Lower leg skin (tissue), 4 donors: ENCODE results near the gene SPACA7. TPM values are rescaled to one million over a fixed set of nuclear protein-coding genes. Genes with fewer than 3 reads are reported as not detected.

ENCODE experiments used
- DNase-seq, 2 donors: peaks; one replicate each; pipeline ENCODE4 v3.0.0-alpha.2; 2019; ENCODE audit warnings: low spot score in 2 of 2
- H3K4me3 ChIP-seq: fragments of 200-600 bp; sonication (generic); 2 replicates; pipeline ENCODE4 v1.5.1; 2017; ENCODE audit warnings: mild to moderate bottlenecking, low read depth; ENCODE audit not compliant: poor library complexity, severe bottlenecking
- POLR2A ChIP-seq, 2 donors: fragments of 450-650 bp; IDR thresholded peaks; one replicate each; pipeline ENCODE4 v1.6.1; 2016 to 2017; ENCODE audit warnings: antibody characterized with exemption in 2 of 2, mild to moderate bottlenecking in 1 of 2, moderate library complexity in 1 of 2
- WGBS, 2 donors: methylation state at CpG; one replicate each; pipeline ENCODE4 v1.1.5; 2018; 5-methylcytosine and 5-hydroxymethylcytosine counted together
- intact Hi-C: fragments of 100-400 bp; cut with DNase I; formaldehyde crosslinking; loops from one replicate; pipeline ENCODE4 v1.15.0; 2023; ENCODE audit warnings: low total_unique reads
- total RNA-seq, 4 donors: library from RNA; depleted of rRNA; stranded (reverse); fragments of >200 nt; gene quantifications; one replicate each; pipeline ENCODE4 v1.1.0, GENCODE V29; 2016
- TF ChIP-seq, protein P1 (sequence below), 3 donors: fragments of 450-650 bp; IDR thresholded peaks; one replicate each; pipeline ENCODE4 v1.5.1; 2016; ENCODE audit warnings: antibody characterized with exemption in 3 of 3, mild to moderate bottlenecking in 3 of 3, moderate library complexity in 2 of 3

The SPACA7 gene
- total RNA-seq, 4 donors from 2014 or later = not detected

GRCh38 chr13:112438515-112438914 lies 62.4 kb downstream of the SPACA7 start:
- 89 to 91% methylated on average over 2 of the region's 2 CpGs for WGBS, 2 donors
- no peak for TF ChIP-seq POLR2A (IDR thresholded peaks at IDR 0.05)
- TF ChIP-seq, protein P1, sequence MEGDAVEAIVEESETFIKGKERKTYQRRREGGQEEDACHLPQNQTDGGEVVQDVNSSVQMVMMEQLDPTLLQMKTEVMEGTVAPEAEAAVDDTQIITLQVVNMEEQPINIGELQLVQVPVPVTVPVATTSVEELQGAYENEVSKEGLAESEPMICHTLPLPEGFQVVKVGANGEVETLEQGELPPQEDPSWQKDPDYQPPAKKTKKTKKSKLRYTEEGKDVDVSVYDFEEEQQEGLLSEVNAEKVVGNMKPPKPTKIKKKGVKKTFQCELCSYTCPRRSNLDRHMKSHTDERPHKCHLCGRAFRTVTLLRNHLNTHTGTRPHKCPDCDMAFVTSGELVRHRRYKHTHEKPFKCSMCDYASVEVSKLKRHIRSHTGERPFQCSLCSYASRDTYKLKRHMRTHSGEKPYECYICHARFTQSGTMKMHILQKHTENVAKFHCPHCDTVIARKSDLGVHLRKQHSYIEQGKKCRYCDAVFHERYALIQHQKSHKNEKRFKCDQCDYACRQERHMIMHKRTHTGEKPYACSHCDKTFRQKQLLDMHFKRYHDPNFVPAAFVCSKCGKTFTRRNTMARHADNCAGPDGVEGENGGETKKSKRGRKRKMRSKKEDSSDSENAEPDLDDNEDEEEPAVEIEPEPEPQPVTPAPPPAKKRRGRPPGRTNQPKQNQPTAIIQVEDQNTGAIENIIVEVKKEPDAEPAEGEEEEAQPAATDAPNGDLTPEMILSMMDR (IDR thresholded peaks at IDR 0.05) = no peak
- H3K4me3 ChIP-seq = no peak overlapping the region
- DNase-seq = no peak
- intact Hi-C loops = no loop called here

DNA sequence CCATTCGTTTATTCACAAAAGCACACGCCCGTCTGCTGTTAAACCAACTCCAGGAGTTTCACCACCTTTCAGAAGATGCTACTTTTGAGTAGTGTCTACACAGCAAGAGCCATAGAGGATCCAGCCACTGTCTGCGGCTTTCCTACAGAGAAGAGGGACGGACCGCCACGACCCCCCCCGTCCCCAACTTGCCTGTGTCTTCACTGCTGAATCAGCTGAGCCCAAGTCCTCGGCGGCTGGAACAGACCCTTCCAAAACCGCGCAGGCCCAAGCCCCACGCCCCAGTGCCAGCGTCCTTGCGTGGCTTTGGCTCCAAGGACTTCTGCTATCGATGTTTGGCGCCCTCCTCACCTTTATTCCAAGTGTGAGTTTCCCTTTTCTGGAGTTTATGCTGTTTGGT lies 65.1 kb downstream of the SPACA7 start:
- DNase-seq = peak in 1 of 2 donors; percentile 49
- intact Hi-C loops = no loop called here
- no peak for TF ChIP-seq POLR2A (IDR thresholded peaks at IDR 0.05)
- TF ChIP-seq, protein P1 (IDR thresholded peaks at IDR 0.05) = no peak
- 86 to 90% methylated on average over 17 of the region's 17 CpGs for WGBS, 2 donors
- H3K4me3 ChIP-seq = no peak overlapping the region

DNA sequence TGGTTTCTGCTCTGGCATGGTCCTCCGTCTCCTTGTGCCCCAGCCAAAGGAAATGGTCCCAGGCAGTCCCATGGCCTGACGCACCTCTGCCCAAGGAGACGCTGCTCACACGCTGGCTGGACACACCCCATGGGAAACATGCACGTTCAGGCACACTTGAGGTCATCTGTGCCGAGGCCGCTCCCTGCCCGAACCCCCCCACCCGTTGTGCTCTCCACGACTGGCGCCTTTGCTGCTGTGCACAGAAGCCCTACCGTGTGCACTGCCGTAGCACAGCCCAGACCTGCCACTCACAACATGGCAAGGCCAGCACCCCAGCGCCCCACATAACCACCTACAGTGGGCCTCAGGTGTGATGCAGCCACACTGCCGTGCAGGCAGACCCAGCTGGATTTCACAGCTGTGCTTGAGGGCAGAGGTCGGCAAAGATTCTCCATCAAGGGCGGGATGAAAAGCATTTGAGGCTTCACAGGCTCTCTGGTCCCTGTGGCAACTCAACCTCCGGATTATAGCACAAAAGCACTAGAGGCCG lies 65.7 kb downstream of the SPACA7 start:
- no peak for TF ChIP-seq POLR2A (IDR thresholded peaks at IDR 0.05)
- TF ChIP-seq, protein P1 (IDR thresholded peaks at IDR 0.05) = no peak
- H3K4me3 ChIP-seq = no peak overlapping the region
- intact Hi-C loops = no loop called here
- DNase-seq = peak in 1 of 2 donors; percentile 69
- WGBS, 2 donors = 78 to 80% methylated on average over 19 of the region's 19 CpGs

- H3K4me3 ChIP-seq = no peak overlapping the region
- TF ChIP-seq POLR2A (IDR thresholded peaks at IDR 0.05) = no peak
- TF ChIP-seq, protein P1 (IDR thresholded peaks at IDR 0.05) = no peak
- intact Hi-C loops = no loop called here
- 46 to 51% methylated on average over 21 of the region's 21 CpGs for WGBS, 2 donors
- DNase-seq = peak in 1 of 2 donors; percentile 36
Measured at GRCh38 chr13:112442483-112443090, 66.4 kb downstream of the SPACA7 start.

GRCh38 chr13:112443191-112443994 lies 67.2 kb downstream of the SPACA7 start:
- TF ChIP-seq, protein P1 (IDR thresholded peaks at IDR 0.05) = no peak
- no peak for TF ChIP-seq POLR2A (IDR thresholded peaks at IDR 0.05)
- no peak overlapping the region for H3K4me3 ChIP-seq
- peak in 1 of 2 donors; percentile 78 for DNase-seq
- WGBS, 2 donors = 15 to 32% methylated on average over 31 of the region's 31 CpGs
- intact Hi-C loops = no loop called here
